ENCODE results near the gene ZNF839. TPM values are rescaled to one million over a fixed set of nuclear protein-coding genes. Genes with fewer than 3 reads are reported as not detected.
"Not testable (repeated sequence)": the region's sequence is repeated elsewhere in the genome, so short reads cannot be mapped to it uniquely, and the experiment has no call there.

ZNF839 gene
- total RNA-seq, 1 experiment from 2014 or later = 16.4 TPM

DNA sequence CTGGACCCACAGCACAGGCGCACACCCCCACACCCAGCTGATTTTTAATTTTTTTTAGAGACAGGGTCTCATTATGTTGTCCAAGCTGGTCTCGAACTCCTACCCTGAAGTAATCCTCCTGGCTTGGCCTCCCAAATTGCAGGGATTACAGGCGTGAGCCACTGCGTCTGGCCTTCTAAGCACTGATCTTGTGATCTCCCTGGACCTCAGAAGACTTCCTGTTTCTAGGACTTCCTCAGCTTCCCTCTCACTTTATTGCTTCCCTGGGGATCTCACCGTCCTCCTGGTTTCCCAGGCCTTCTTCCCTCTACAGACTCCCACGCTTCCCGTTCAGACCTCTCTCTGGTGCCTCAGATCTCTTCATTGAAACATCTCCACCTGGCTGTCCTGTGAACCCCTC, 13.8 kb downstream of the ZNF839 start:
- no peak for DNase-seq (ENCODE audit: low spot score)
- in situ Hi-C loops (cut with HindIII; ENCODE audit: low sequenced_read_pairs) = no loop called here

DNA sequence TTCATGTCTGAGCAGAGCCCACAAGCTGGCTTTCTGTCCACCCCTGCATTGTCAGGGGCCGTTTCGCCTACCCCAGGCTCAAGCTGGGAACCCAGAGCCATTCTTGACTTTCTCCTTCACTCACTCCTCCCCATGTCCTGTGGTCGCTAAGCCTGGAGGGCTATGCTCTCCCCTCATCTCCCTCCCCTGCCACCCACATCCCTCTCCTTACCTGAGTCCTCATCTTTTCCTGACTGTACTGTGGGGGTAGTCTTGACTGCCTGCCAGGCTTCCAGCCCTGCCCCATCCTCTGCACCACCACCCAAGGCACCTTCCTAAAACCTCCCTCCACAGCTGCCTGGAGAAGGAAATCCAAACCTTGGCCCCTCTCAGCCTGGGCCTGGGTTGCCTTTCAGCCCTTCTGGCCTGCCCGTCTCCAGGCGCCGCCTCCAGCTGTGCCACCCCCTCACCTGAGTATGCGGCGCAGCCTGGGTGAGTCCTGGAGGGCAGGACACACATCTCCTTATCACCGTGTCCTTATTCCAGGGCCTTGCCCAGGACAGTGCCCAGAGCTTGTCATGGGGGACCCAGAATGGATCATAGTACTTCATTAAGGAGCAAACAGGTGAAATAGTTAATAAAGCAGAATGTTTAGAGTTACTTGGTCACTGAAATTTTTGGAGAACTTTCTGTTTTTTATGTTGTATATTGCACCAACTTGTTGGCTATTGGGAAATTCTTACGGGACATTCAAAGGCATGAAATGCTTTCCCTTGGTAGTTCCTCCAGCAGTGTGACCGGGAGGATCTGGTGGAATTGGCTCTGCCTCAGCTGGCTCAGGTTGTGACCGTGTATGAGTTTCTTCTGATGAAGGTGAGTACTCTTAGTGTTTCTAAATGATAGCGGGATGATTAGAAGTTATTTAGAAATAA, 14.5 kb downstream of the ZNF839 start:
- in situ Hi-C loops (cut with HindIII; ENCODE audit: low sequenced_read_pairs) = no loop called here

DNA sequence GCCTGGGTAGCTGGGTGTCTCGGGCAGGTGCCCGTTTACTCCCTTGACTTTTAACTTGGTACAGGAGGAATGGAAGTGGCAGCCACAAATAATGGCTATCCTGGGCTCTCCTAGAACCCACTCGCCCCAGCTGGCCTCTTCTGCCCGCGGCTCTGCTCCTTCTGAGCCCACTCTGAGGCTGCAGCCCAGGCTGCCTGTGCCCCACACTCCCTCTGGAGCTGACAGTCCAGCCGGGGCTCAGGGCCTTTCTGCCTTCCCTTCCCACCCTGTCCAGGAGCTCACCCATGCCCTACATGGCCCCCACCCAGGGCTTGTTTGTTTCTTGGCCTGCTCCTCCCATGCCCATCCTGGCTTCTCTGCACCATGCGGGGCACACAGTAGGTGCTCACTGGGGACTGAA, 15.6 kb downstream of the ZNF839 start:
- DNase-seq (ENCODE audit: low spot score) = no peak
- in situ Hi-C loops (cut with HindIII; ENCODE audit: low sequenced_read_pairs) = no loop called here

More for the DNA sequence above, 14.5 kb downstream of the ZNF839 start:
- DNase-seq (ENCODE audit: low spot score) = no peak

DNA sequence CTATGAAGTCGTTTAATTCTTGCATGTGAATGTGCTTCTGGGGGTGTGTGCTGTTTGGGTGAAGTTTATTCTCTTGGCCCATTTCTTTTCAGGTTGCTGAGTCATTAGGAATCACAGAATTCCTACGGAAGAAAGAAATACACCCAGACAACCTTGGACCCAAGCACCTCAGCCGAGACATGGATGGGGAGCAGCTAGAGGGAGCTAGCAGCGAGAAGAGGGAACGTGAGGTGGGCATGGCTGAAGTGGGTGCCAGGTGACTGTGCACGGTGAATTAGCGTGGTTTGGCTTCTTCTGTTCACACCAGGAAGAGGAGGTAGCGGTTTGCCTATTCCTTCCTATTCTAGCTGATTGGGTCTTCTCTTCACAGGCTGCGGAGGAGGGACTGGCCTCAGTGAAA, 19.2 kb downstream of the ZNF839 start:
- DNase-seq (ENCODE audit: low spot score) = no peak
- in situ Hi-C loops (cut with HindIII; ENCODE audit: low sequenced_read_pairs) = no loop called here

DNA sequence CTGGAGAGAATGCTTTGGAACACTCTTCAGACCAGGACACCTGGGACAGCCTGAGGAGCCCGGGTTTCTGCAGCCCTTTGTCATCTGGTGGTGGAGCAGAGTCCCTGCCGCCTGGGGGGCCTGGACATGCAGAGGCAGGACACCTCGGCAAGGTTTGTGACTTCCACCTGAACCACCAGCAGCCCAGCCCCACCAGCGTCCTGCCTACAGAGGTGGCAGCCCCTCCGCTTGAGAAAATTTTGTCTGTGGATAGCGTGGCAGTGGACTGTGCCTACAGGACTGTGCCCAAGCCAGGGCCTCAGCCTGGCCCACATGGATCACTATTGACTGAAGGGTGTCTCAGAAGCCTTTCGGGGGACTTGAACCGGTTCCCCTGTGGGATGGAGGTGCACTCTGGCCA, 22.0 kb downstream of the ZNF839 start:
- DNase-seq (ENCODE audit: low spot score) = no peak
- in situ Hi-C loops (cut with HindIII; ENCODE audit: low sequenced_read_pairs) = no loop called here

DNA sequence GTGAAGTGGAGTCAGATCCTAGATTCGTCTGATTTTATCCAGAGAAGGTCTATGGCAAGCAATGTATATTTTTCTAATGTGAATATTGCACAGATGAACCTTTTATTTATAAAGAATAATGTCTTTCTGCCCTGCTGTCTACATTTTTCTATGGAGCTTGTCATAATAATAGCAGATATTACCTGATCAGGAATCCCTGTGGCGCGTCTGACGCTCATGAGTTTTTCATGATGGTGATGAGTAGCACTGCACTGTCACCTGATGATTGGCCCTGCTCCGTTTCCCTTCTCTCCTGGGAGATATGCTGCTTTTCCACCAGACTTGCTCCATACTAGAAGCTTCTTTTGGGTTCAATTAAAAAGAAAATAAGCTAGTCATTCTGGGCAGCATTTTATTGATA, 22.7 kb downstream of the ZNF839 start:
- in situ Hi-C loops (cut with HindIII; ENCODE audit: low sequenced_read_pairs) = no loop called here
- DNase-seq (ENCODE audit: low spot score) = no peak

DNA sequence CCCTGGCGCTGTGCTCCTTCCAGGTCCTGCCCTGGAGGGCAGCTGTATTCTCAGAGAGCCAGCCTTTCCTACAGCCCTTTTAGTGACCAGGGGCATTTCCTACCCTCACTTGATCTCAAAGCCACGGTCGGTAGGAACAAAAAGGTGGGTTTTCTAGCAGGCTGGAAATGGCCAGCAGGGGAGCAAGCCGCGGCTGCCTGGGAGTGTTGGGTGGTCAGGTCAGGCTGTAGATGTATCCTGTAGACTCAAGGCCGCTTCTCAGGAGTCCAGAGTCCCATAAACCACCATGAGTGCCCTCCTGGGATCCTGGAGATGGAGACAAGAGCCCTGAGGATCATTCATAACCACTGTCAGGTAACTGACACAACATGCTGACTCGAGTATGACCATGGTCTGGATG, 24.5 kb downstream of the ZNF839 start:
- in situ Hi-C loops (cut with HindIII; ENCODE audit: low sequenced_read_pairs) = no loop called here
- DNase-seq (ENCODE audit: low spot score) = no peak

DNA sequence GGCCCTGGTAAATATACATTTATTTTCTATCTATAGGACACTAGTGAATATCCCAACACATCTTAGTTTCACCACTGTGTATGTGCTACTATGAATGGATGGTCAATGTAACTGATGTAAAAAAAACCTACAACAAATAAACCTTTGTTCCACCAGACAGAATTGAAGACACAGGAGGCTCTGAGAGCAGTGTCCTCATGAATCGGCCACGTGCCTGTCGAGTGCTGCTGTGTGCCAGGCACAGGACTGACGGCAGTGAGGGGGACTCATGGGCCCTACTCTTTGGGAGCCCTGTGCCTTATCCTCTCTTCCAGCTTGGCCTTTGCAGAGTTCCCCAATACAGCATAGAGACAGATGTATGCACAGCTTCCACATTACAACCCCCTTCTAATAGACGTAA, 24.9 kb downstream of the ZNF839 start:
- in situ Hi-C loops (cut with HindIII; ENCODE audit: low sequenced_read_pairs) = no loop called here
- no peak for DNase-seq (ENCODE audit: low spot score)

DNA sequence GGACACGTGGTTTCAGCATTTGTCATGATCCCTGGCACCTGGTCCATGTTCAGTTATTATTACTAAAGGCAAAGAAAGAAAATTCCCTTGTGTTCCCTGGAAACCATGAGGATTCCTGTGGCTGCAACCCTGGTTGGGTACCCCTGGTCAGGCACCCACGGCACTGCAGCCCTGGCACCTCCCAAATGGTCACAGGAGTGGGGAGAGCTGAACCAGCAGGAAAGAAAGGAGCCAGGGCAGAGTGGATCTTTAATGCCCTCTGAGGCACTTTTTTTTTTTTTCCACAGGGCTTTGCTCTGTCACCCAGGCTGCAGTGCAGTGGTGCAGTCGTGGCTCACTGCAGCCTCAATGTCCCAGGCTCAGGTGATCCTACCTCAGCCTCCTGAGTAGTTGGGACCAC, 25.7 kb downstream of the ZNF839 start:
- no peak for DNase-seq (ENCODE audit: low spot score)
- in situ Hi-C loops (cut with HindIII; ENCODE audit: low sequenced_read_pairs) = no loop called here

DNA sequence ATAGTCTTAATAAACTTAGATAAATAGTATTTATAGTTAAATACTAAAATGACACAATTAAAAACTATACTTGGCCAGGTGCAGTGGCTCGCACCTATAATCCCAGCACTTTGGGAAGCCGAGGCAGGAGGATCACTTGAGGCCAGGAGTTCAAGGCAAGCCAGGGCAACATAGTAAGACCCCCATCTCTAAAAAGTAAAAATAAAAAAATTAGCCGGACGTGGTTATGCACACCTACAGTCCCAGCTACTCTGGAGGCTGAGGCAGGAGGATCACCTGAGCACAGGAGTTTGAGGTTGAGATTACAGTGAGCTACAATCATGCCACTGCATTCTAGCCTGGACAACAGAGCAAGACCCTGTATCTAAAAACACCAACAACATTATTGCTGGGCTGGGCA, 27.1 kb downstream of the ZNF839 start:
- in situ Hi-C loops (cut with HindIII; ENCODE audit: low sequenced_read_pairs) = no loop called here
- DNase-seq (ENCODE audit: low spot score) = no peak

DNA sequence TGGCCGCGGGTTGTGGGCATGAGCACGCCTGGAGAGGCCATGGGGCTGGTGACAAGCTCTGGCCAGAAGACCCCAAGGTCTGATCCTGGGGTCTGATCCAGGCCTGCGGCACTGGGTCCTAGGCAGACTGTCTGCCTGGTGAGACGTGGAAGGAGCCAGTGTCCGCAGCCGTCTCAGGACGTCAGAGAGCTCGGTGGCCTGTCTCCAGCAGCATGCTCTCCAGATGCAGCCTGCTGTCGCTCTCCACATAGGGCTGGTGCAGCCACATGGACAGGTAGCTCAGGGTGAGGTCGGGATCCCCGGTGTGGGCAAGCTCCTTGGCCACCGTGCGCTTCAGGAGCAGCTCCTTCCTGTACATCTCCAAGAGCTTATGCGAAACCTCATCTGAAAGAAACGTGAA, 28.8 kb downstream of the ZNF839 start:
- DNase-seq (ENCODE audit: low spot score) = no peak
- in situ Hi-C loops (cut with HindIII; ENCODE audit: low sequenced_read_pairs) = no loop called here

DNA sequence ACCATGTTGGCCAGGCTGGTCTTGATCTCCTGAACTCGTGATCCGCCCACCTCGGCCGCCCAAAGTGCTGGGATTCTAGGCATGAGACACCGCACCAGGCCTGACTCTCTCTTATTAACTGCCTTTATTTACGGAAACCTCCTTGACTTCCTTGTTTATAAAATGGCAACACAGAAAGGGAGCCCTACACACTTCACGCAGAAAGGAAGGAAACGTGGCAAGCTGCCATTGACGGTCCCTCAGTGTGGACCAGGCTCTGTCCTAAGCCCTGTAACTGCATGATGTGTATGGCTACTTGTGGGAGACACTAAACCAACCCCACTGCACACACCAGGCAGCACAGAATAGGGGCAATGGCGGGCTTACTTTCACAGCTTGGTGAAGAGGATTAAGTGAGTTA, 31.5 kb downstream of the ZNF839 start:
- no peak for DNase-seq (ENCODE audit: low spot score)
- in situ Hi-C loops (cut with HindIII; ENCODE audit: low sequenced_read_pairs) = no loop called here

DNA sequence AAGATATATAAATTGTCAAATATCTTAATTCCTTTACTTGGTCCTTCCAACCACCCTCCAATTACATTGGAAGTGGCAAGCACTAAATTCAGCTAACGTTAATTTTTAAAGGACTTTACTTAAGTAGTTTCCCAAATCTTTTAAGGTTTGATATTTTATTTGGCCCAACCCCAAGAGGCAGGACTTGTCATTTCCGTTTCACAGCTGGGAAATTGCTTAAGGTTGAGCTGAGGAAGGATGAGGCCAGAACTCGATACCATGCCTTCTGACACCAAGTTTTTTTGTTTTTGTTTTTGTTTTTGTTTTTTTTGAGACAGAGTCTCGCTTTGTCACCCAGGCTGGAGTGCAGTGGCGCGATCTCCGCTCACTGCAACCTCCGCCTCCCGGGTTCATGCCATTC, 32.0 kb downstream of the ZNF839 start:
- DNase-seq (ENCODE audit: low spot score); in situ Hi-C loops (cut with HindIII; ENCODE audit: low sequenced_read_pairs): not testable (repeated sequence)

DNA sequence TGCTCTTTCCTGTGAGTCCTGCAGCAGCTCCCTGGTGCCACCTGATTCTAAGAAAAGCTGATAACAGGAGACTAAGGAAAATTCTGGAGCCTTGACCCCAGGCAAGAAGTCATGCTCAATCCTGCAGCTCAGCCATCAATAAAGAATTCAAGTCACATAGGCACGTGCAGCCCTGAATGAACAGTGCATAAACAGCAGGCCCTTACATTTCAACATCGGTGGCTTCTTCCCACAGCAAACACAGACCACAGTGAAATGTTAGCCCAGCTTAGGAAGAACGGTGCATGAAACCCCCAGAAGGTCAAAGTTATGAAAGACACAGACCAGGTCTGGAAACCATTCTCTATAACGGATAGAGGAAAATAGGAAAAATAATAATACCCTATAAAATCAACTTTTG, 32.7 kb downstream of the ZNF839 start:
- in situ Hi-C loops (cut with HindIII; ENCODE audit: low sequenced_read_pairs) = no loop called here
- DNase-seq (ENCODE audit: low spot score) = no peak

DNA sequence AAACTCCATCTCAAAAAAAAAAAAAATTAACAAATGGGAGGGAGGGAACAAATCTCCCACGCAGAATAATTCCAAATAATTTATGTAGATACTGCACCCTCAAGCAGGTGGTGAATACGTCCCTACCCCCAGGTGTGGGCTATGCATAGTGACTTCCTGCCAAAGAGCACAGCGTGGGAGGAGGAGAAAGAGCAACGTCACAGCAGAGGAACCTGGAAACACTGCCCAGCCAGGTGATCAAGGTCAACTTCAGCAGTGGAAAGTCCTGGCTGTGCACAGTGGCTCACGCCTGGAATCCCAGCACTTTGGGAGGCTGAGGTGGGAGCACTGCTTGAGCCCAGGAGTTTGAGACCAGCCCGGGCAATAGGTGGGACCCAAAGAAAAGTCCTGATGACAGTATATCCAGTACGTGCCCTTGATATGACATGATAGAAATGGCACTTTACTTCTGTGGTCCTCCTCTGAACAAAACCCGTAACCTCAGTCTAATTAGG, 33.6 kb downstream of the ZNF839 start:
- in situ Hi-C loops (cut with HindIII; ENCODE audit: low sequenced_read_pairs) = no loop called here
- no peak for DNase-seq (ENCODE audit: low spot score)

DNA sequence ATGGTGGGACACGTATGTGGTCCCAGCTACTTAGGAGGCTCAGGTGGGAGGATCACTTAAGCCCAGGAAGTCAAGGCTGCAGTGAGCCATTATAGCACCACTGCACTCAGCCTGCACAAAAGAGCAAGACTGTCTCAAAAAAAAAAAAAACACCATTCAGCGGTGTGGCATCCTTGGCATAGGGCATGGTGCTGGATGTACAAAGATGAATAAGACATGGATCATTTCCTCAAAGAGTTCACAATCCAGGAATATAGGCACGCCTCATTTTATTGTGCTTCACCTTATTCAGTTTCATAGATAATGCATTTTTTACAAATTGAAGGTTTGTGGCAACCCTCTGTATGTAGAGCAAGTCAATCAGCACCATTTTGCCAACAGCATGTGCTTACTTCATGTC, 36.7 kb downstream of the ZNF839 start:
- DNase-seq (ENCODE audit: low spot score) = no peak
- in situ Hi-C loops (cut with HindIII; ENCODE audit: low sequenced_read_pairs) = no loop called here

DNA sequence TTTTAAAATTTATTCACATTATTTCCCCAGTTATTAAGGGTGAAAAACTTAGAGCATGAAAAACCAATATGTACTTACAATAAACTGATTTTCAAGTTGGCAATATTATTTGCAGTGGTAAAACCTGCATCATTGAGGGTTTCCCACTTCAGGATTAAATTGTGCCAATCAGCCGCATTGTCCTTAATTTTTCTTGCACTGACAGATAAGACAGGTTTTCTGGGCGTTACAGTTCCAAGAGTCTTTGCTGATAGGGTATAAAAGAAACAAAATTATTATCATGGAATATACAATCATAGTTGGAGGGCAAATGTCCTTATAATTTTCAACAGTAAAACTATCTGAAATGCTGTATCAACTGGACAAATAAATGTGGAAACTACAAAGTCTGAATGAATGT, 39.8 kb downstream of the ZNF839 start:
- no peak for DNase-seq (ENCODE audit: low spot score)
- in situ Hi-C loops (cut with HindIII; ENCODE audit: low sequenced_read_pairs) = no loop called here

DNA sequence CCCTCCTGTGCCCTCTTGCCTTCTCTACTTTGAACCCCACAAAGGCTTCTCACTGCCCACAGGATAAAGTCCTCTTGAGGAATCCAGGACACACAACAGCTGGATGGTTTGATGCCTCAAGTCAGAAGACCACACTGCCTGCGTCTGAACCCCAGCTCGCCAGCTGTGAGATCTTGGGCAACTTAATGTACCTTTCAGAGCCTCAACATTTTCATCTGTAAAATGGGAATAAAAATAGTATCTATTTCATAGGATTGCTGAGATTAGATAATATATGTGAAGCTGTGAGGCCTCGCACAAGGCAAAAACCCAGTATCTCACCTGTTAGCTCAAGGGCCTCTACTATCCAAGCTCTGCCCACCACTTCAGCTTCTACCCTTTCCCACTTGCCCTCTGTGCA, 40.8 kb downstream of the ZNF839 start:
- in situ Hi-C loops (cut with HindIII; ENCODE audit: low sequenced_read_pairs) = no loop called here
- no peak for DNase-seq (ENCODE audit: low spot score)

DNA sequence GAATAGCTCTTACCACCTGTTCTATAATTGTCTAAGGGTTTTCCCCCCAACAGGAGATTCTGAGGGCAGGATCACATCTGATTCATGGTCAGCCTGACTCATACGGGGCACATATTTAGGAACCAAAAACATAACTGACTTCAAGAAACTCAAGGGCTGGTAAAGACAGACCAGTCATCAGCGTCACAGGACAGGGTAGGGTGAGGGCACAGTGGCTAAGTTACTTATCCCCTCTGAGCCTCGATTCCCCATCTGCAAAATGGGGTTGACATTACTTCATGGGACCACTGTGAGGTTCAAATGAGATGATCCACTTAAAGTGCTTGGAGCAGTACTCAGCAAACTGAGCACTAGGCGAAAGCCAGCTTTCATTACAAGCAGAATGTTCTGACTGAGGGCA, 42.5 kb downstream of the ZNF839 start:
- in situ Hi-C loops (cut with HindIII; ENCODE audit: low sequenced_read_pairs) = no loop called here
- DNase-seq (ENCODE audit: low spot score) = no peak

DNA sequence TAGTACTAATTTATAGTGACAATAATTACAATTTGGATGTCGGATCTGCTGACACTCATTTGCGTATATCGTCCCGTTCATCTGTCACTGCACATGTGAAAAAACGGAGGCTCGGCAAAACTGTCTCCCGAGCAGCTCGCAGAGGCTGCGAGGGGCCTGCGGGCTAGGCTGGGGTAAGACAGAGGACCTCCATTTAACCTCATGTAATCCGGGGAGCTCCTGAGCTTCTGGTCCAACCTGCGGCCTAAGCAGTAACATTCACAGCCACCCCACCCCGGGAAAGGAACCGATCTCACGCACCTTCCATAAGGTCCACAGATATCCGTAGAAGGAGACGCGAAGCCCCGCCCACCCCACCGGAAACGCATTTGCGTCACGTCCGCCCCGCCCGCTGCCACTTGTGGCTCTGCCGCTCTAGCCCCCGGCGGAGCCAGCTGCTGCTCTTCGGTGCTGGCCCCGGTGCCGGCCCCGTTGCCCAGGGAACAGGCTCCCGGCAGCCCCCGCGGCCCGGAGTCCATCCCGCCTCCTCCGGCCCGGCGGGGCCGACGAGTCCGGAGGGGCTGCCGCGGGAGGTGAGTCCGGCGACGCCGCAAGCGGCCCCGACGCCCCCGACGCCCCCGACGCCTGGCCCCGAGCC, 43.1 kb downstream of the ZNF839 start, which contains the start of the genes CINP and TECPR2:
Gene CINP (minus strand): TSS at position 346 of the 637 bp plus-strand sequence. CDS start 39 bp downstream, at position 307.
Gene TECPR2 (plus strand): TSS at position 397 of the 637 bp plus-strand sequence. CDS start 13,781 bp downstream, outside the sequence.
- in situ Hi-C loops (cut with HindIII; ENCODE audit: low sequenced_read_pairs) = no loop called here
- DNase-seq (ENCODE audit: low spot score) = peak; percentile 96
